NT2/D1 (cell line): ENCODE results near the gene MIGA2.

Experiments used
- YY1 ChIP-seq: IDR thresholded peaks from 2 replicates; pipeline ENCODE4 v1.6.1; 2011; ENCODE audit not compliant: insufficient read length, insufficient read depth
- ZNF274 ChIP-seq: IDR thresholded peaks from 2 replicates; pipeline ENCODE4 v1.6.1; 2011; ENCODE audit warnings: mild to moderate bottlenecking, low read depth, low read length

DNA sequence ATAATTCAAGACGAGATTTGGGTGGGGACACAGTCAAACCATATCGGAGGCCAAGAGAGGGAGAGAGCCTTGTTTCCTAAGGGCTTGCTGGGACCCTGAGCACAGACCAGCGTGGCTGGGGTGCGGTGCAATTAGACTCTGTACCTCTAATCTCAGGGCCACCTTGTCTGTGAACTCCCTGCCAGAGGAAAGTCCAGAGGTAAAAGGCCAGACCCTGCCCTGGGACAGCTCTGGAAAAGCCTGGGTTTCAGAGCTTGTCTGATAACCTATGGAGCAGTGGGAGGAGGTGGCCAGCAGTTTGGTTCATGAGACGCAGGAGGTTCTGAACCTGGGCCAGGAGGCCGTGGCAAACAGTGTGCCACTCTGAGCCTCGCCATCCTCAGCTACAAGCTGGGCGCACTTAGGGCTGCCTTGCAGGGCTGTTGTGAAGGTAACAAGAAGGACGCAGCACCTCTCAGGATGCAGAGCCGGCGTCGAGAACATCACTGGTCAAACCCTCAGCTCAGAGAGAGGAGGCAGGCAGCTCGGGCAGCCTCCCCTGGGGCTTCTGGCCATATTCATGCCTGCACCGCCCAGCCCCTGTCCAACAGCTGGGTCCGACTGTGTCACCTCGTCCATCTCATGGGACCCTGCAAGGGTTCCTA lies 39.7 kb downstream of the MIGA2 start:
- TF ChIP-seq YY1 (no peak), ZNF274 (no peak)
